H9 (cell line): ENCODE data around the gene HOATZ. TPM values are rescaled to one million over a fixed set of nuclear protein-coding genes. Genes with fewer than 3 reads are reported as not detected.

Experiments
- DNase-seq: peaks from one replicate; pipeline ENCODE4 v3.0.0-alpha.2; 2017
- H2AFZ ChIP-seq: one replicate; pipeline ENCODE4 v1.6.1; 2013; ENCODE audit warnings: mild to moderate bottlenecking, low read length, control low read depth, moderate library complexity
- H2AK5ac ChIP-seq: 2 replicates; pipeline ENCODE4 v1.6.1; 2013; ENCODE audit warnings: low read length, control low read depth, mixed read lengths; ENCODE audit not compliant: insufficient read length
- H2BK120ac ChIP-seq: one replicate; pipeline ENCODE4 v1.6.1; 2013; ENCODE audit warnings: low read depth, mild to moderate bottlenecking, low read length, control low read depth, inconsistent platforms; ENCODE audit not compliant: poor library complexity, severe bottlenecking
- H2BK12ac ChIP-seq: 2 replicates; pipeline ENCODE4 v1.6.1; 2013; ENCODE audit warnings: low read length, control low read depth, mixed read lengths, low read depth; ENCODE audit not compliant: insufficient read length
- H2BK15ac ChIP-seq: 2 replicates; pipeline ENCODE4 v1.6.1; 2013; ENCODE audit warnings: low read depth, low read length, control low read depth
- H2BK20ac ChIP-seq: one replicate; pipeline ENCODE4 v1.6.1; 2013; ENCODE audit warnings: low read depth, mild to moderate bottlenecking, low read length, control low read depth, inconsistent platforms; ENCODE audit not compliant: poor library complexity, severe bottlenecking
- H2BK5ac ChIP-seq: 2 replicates; pipeline ENCODE4 v1.6.1; 2013; ENCODE audit warnings: low read length, control low read depth, mixed read lengths; ENCODE audit not compliant: insufficient read length
- H3K14ac ChIP-seq: 2 replicates; pipeline ENCODE4 v1.6.1; 2013; ENCODE audit warnings: low read length, control low read depth; ENCODE audit not compliant: insufficient read depth
- H3K18ac ChIP-seq: 2 replicates; pipeline ENCODE4 v1.6.1; 2013; ENCODE audit warnings: low read depth, mild to moderate bottlenecking, mixed read lengths, low read length, control low read depth; ENCODE audit not compliant: insufficient read length
- H3K23ac ChIP-seq: 2 replicates; pipeline ENCODE4 v1.6.1; 2013; ENCODE audit warnings: low read length, control low read depth, mixed read lengths, low read depth; ENCODE audit not compliant: insufficient read length
- H3K23me2 ChIP-seq: 2 replicates; pipeline ENCODE4 v1.6.1; 2013; ENCODE audit warnings: low read depth, mild to moderate bottlenecking, mixed read lengths, low read length, control low read depth; ENCODE audit not compliant: insufficient read length, poor library complexity, severe bottlenecking
- H3K27ac ChIP-seq: 2 replicates; pipeline ENCODE4 v1.5.1; 2013; ENCODE audit warnings: low read length, control low read depth, mixed read lengths, low read depth; ENCODE audit not compliant: insufficient read length
- H3K27me3 ChIP-seq: 2 replicates; pipeline ENCODE4 v1.6.1; 2013; ENCODE audit warnings: low read length, control low read depth, inconsistent platforms; ENCODE audit not compliant: insufficient read depth
- H3K4ac ChIP-seq: 2 replicates; pipeline ENCODE4 v1.6.1; 2013; ENCODE audit warnings: low read depth, mild to moderate bottlenecking, control low read depth, inconsistent platforms, low read length, moderate library complexity
- H3K4me1 ChIP-seq: 2 replicates; pipeline ENCODE4 v1.6.1; 2013; ENCODE audit warnings: low read length, control low read depth, inconsistent platforms; ENCODE audit not compliant: insufficient read depth
- H3K4me2 ChIP-seq: 2 replicates; pipeline ENCODE4 v1.6.1; 2013; ENCODE audit warnings: low read length, control low read depth, mixed read lengths; ENCODE audit not compliant: insufficient read length, insufficient read depth
- H3K56ac ChIP-seq: 2 replicates; pipeline ENCODE4 v1.6.1; 2013; ENCODE audit warnings: low read depth, mild to moderate bottlenecking, mixed read lengths, low read length, control low read depth; ENCODE audit not compliant: insufficient read length
- H3K79me1 ChIP-seq: 2 replicates; pipeline ENCODE4 v1.6.1; 2013; ENCODE audit warnings: low read depth, mild to moderate bottlenecking, moderate library complexity, low read length, control low read depth, inconsistent platforms; ENCODE audit not compliant: insufficient read depth, poor library complexity, severe bottlenecking
- H3K79me2 ChIP-seq: 2 replicates; pipeline ENCODE4 v1.6.1; 2013; ENCODE audit warnings: low read length, control low read depth, inconsistent platforms; ENCODE audit not compliant: insufficient read depth
- H3K9ac ChIP-seq: 2 replicates; pipeline ENCODE4 v1.6.1; 2013; ENCODE audit warnings: low read length, control low read depth, mixed read lengths; ENCODE audit not compliant: insufficient read length; ENCODE audit errors: extremely low read depth
- H3K9me3 ChIP-seq: one replicate; pipeline ENCODE4 v1.6.1; 2013; ENCODE audit warnings: low read depth, low read length, inconsistent platforms; ENCODE audit not compliant: control insufficient read depth
- H3T11ph ChIP-seq: one replicate; pipeline ENCODE4 v1.6.1; 2013; ENCODE audit warnings: mild to moderate bottlenecking, low read length, control low read depth, inconsistent platforms
- H4K20me1 ChIP-seq: one replicate; pipeline ENCODE4 v1.6.1; 2013; ENCODE audit not compliant: control insufficient read depth, insufficient read length, insufficient read depth
- H4K5ac ChIP-seq: 2 replicates; pipeline ENCODE4 v1.6.1; 2013; ENCODE audit warnings: low read depth, mild to moderate bottlenecking, mixed read lengths, low read length, control low read depth; ENCODE audit not compliant: insufficient read length
- H4K8ac ChIP-seq: replicated peaks from 2 replicates; pipeline ENCODE4 v1.6.1; 2013; ENCODE audit warnings: low read length, control low read depth, mixed read lengths, low read depth; ENCODE audit not compliant: insufficient read length
- H4K91ac ChIP-seq: 2 replicates; pipeline ENCODE4 v1.6.1; 2013; ENCODE audit warnings: low read depth, mild to moderate bottlenecking, moderate library complexity, mixed read lengths, low read length, control low read depth; ENCODE audit not compliant: insufficient read length
- H3K27ac Mint-ChIP-seq, 3 experiments: 2 replicates in 2 of 3; 3 replicates in 1 of 3; pipeline ENCODE4 v1.8.0; 2020 to 2021; ENCODE audit warnings: mixed read lengths in 3 of 3, mild to moderate bottlenecking in 1 of 3, moderate library complexity in 1 of 3
- H3K27me3 Mint-ChIP-seq: 2 replicates; pipeline ENCODE4 v1.8.0; 2021; ENCODE audit warnings: low read depth, mild to moderate bottlenecking, moderate library complexity, mixed read lengths
- H3K36me3 Mint-ChIP-seq, 3 experiments: 2 replicates in 2 of 3; 3 replicates in 1 of 3; pipeline ENCODE4 v1.8.0; 2020 to 2021; ENCODE audit warnings: low read depth in 3 of 3, mixed read lengths in 3 of 3; ENCODE audit not compliant: insufficient read depth in 1 of 3
- H3K4me1 Mint-ChIP-seq, 2 experiments: 2 replicates each; pipeline ENCODE4 v1.8.0; 2020; ENCODE audit warnings: mixed read lengths in 2 of 2
- H3K4me3 Mint-ChIP-seq, 2 experiments: 2 replicates in 1 of 2; 3 replicates in 1 of 2; pipeline ENCODE4 v1.8.0; 2020 to 2021; ENCODE audit warnings: mild to moderate bottlenecking in 2 of 2, mixed read lengths in 2 of 2, moderate library complexity in 1 of 2
- H3K9me3 Mint-ChIP-seq, 2 experiments: 2 replicates in 1 of 2; 3 replicates in 1 of 2; pipeline ENCODE4 v1.8.0; 2020; ENCODE audit warnings: mild to moderate bottlenecking in 2 of 2, mixed read lengths in 2 of 2, moderate library complexity in 1 of 2
- CTCF ChIP-seq: fragments of 200-600 bp; sonication (generic); conservative IDR thresholded peaks from 3 replicates; pipeline ENCODE4 v1.8.0; 2021; ENCODE audit warnings: antibody characterized with exemption, mild to moderate bottlenecking
- WGBS: extraction: QIAGEN DNeasy Blood & Tissue Kit; methylation state at CpG from one replicate; pipeline ENCODE4 v1.1.7; 2013; ENCODE audit warnings: missing lambda C conversion rate, low lambda C conversion rate, mixed read lengths; ENCODE audit not compliant: insufficient read length; ENCODE audit errors: extremely low coverage; 5-methylcytosine and 5-hydroxymethylcytosine counted together
- total RNA-seq: library from RNA; stranded (reverse); gene quantifications from 2 replicates; pipeline ENCODE4 v1.2.1, GENCODE V29; 2021

Gene HOATZ
- total RNA-seq, 1 experiment from 2014 or later = not detected

DNA sequence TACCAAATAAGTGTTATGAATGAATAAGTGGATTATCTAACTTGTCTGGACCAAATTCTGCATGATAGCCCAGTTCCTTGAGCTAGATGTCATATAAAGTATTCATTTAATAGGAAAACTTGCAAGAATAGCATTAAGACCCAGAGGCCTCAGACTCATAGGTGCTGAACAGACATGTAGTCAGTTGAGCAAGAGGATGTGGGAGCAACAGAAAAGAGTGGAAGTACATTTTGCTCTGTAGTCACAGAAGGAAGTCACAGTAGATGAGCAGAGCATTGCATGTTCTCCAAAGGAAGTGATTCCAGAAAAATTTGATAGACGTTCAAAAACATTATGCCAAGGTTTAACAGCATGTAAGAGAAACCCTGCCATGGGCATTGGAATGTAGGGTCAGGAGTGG is 9.5 kb downstream of the HOATZ start:
- H3K27ac Mint-ChIP-seq = no peak overlapping the region
- Histone ChIP-seq H3K56ac (no peak overlapping the region), H2BK5ac (no peak overlapping the region), H2BK20ac (no peak overlapping the region), H2BK12ac (no peak overlapping the region), H2AK5ac (no peak overlapping the region), H3K4ac (no peak overlapping the region), H3K27ac (no peak overlapping the region), H3K18ac (no peak overlapping the region), H3K4me1 (no peaks in the 10 kb centered on the region), H3K79me2 (no peaks in the 10 kb centered on the region), H3T11ph (no peak overlapping the region), H4K91ac (no peak overlapping the region), H3K4me2 (no peak overlapping the region), H3K23me2 (no peaks in the 10 kb centered on the region), H4K8ac (no peak overlapping the region), H4K5ac (no peak overlapping the region), H2BK15ac (no peak overlapping the region), H3K9me3 (no peaks in the 10 kb centered on the region), H3K14ac (no peak overlapping the region), H3K27me3 (no peaks in the 10 kb centered on the region), H3K79me1 (no peaks in the 10 kb centered on the region), H3K9ac (no peak overlapping the region), H3K23ac (no peak overlapping the region), H2AFZ (no peak overlapping the region), H4K20me1 (no peaks in the 10 kb centered on the region), H2BK120ac (no peak overlapping the region)
- no peaks in the 10 kb centered on the region; a peak in 1 of 4 replicates for H3K4me1 Mint-ChIP-seq
- no peaks in the 10 kb centered on the region for H3K9me3 Mint-ChIP-seq
- H3K4me3 Mint-ChIP-seq = no peak overlapping the region
- TF ChIP-seq CTCF = no peak
- H3K27me3 Mint-ChIP-seq = no peaks in the 10 kb centered on the region
- no peak for DNase-seq
- WGBS = no CpG with 5 or more reads among the region's 1 CpG
- H3K36me3 Mint-ChIP-seq = no peaks in the 10 kb centered on the region
